GM18868 (cell line): ENCODE measurements around the gene STAC3.

ENCODE experiments used
- ATAC-seq: cut with Tn5 transposase; IDR thresholded peaks from one replicate; pipeline ENCODE4 v1.9.1; 2021; ENCODE audit warnings: mild to moderate bottlenecking, moderate library complexity; ENCODE audit not compliant: unreplicated experiment

STAC3 gene

DNA sequence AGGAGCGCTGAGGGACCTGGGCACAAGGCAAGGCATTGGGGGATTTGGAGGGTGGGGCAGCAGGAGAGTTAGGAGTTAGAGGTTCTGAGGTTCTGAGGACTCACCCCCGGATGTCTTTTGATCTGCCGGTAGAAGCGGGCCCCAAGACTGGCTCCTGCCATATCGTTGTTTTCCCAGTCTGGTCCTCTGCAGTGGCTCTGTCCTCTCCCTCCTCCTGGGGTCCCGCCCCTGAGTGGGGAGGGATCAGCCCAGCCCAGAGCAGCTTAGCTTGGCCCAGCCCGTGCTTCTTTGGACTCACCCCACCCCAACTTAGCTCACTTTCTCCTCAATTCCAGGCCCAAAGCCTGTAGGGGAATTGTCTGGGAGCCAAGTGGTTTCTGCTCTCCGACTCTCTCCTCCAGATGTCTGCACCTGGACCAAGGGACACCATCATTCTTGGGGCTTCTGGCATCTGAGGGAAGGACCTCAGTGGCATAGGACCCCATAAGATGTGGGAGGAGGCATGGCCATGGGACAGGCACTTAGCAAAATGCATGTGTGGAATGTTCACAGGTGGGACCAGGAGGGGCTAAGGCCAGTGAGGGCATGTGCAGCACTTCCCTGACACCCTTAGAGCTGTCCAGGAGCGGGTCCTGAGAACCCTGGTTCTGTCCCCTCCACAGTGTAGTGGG lies 13.9 kb downstream of the STAC3 start:
- no peak for ATAC-seq

DNA sequence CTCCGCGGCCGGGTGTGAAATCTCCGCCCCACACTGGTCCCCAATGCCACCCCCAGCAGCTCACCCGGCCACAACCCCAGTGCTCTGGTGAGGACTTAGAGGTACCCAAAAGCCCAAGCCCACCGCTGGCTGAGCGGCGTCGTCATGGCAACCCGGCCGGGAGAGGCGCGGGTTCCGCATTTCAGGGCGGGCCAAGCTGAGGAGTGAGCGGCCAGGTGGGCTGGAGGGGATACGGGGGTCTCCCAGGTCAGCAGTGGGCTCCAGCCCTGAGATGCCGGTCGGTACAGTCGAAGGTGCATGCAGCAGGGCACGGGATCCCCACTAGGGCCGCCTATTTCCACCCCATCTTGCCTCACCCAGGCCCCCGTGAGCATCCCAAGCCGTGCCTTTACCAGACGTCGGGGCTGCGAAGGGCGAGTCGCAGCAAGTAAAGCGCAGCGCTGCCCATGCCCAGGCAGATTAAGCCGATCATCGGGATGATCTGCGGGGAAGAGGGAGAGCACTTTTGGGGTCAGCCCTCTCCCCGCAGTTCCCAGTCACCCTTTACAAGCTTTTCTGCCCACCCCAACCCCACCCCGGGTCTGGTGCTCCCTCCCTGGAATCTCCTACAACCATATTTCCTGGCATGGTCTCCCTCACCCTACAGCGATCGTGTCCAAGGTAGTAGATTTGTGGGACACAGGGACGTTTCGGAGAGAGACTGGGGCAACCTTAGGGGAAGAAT lies 14.6 kb downstream of the STAC3 start:
- no peak for ATAC-seq

DNA sequence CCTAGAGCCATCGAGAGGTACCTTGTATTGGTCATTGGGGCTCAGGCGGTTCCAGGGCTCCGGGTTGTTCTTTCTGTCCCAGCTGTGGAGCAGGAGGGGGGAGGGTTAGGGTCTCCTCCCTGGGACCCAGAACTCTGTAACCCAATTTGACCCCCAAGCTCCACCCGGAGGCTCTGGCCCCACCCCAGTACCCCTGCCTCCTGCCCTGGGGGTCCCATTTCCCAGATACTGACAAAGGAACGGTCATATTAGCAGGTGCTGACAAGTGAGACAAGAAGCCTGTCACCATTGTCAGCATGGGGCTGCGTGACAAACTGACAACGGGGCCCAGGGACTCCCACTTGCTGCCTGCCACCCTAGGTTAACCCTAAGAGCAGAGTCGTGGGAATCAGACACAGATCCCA lies 15.3 kb downstream of the STAC3 start:
- ATAC-seq, result no peak

GRCh38 chr12:57235017-57235727 lies 15.8 kb downstream of the STAC3 start:
- no peak for ATAC-seq

GRCh38 chr12:57234571-57235016 lies 16.4 kb downstream of the STAC3 start:
- no peak for ATAC-seq

- no peak for ATAC-seq
These were observed 16.8 kb downstream of the STAC3 start for GRCh38 chr12:57234233-57234570.

DNA sequence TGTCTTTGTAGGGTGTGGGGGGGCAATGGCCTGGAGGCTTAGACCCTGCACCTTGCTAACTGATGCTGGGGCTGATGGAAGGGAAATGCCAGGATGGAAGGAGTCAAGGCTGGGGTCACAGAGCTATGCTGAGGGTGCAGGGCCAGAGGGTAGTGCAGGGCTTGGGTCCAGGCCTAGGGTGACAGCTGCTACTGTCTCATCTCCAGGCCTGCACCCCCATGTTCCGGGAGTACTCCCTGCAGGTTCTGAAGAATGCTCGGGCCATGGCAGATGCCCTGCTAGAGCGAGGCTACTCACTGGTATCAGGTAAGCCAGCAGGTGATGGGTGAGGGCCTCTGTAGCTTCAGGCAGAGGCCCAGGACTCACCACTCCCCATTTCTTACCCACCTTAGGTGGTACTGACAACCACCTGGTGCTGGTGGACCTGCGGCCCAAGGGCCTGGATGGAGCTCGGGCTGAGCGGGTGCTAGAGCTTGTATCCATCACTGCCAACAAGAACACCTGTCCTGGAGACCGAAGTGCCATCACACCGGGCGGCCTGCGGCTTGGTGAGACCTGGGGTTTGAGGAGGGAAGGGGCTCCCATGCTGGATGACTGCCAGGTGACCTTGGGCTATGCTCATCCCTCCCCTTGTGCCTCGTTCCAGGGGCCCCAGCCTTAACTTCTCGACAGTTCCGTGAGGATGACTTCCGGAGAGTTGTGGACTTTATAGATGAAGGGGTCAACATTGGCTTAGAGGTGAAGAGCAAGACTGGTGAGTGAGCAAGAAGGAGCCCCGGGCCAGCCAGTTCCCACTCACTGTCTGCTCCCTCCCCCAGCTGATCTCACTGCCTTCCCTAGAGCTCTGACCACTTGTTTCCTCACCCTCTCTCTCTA lies 17.4 kb downstream of the STAC3 start:
- ATAC-seq, result no peak

DNA sequence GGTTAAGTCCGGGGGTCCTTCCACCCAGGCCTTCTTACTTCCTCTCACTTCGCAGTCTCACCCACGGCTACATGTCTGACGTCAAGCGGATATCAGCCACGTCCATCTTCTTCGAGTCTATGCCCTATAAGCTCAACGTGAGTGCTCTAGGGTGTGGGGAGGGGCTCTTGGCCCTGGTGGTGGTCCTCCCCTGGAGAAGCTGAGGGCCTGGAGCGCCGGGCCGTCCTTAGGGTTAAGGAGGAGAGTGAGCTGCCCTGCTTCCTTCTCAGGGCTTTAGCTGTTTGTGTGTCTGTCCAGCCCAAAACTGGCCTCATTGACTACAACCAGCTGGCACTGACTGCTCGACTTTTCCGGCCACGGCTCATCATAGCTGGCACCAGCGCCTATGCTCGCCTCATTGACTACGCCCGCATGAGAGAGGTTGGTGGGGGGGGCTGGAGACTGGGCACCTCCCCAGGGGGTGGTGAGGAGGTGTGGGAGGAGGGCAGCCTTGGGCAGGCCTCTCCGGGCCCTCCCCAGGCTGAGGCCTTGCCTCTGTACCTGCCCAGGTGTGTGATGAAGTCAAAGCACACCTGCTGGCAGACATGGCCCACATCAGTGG lies 18.7 kb downstream of the STAC3 start:
- ATAC-seq, result no peak

DNA sequence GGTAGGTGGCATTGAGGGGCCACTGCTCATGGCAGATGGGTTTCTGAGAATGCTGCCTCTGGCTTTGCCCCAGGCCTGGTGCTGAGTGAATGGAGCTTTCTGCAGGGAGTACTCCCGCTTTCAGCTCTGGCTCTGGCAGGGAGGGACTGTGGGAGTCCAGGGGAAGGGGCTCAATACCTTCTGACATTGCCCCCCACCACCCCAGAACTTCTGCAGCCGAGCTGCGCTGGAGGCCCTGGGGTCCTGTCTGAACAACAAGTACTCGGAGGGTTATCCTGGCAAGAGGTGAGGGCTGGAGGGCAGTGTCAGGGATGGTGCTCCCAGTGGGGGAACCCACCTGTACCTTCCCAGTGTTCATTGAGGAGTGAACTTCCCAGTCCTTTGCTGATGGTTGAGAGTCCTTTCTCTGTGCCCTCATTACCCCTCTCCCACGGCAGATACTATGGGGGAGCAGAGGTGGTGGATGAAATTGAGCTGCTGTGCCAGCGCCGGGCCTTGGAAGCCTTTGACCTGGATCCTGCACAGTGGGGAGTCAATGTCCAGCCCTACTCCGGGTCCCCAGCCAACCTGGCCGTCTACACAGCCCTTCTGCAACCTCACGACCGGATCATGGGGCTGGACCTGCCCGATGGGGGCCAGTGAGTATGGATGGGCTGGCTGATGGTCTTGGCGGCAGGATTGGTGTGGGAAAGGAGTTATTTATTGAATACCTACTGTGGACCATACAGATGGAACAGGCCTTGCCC lies 19.5 kb downstream of the STAC3 start:
- no peak for ATAC-seq

DNA sequence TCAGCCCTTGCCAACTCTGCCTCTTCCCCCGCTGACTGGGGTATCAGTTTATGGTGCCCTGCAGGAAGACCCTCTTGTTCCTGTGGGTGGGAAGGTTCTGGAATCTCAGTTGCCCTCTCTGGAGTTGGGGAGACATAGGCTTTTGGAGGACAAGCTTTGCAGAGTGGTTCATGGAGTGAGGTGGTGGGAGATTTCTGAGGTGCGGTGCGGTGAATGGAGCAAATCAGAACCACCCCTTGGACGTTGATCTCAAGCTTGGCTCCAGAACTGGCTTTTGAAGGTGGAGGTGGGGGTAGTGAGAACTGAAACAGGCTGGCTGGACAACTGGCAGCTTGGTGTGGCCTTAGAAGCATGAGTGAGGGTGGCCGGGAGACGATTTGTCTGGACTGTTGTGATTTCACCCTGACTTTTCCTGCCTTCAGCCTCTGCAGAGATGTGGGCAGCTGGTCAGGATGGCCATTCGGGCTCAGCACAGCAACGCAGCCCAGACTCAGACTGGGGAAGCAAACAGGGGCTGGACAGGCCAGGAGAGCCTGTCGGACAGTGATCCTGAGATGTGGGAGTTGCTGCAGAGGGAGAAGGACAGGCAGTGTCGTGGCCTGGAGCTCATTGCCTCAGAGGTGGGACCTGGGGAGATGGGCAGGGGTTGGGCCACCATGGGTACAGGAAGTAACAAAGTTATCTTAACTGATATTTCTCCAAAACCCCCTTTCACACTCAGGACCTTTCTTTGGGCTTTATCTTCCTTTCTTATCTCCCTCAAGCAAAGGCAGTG lies 20.4 kb downstream of the STAC3 start:
- ATAC-seq, result no peak

DNA sequence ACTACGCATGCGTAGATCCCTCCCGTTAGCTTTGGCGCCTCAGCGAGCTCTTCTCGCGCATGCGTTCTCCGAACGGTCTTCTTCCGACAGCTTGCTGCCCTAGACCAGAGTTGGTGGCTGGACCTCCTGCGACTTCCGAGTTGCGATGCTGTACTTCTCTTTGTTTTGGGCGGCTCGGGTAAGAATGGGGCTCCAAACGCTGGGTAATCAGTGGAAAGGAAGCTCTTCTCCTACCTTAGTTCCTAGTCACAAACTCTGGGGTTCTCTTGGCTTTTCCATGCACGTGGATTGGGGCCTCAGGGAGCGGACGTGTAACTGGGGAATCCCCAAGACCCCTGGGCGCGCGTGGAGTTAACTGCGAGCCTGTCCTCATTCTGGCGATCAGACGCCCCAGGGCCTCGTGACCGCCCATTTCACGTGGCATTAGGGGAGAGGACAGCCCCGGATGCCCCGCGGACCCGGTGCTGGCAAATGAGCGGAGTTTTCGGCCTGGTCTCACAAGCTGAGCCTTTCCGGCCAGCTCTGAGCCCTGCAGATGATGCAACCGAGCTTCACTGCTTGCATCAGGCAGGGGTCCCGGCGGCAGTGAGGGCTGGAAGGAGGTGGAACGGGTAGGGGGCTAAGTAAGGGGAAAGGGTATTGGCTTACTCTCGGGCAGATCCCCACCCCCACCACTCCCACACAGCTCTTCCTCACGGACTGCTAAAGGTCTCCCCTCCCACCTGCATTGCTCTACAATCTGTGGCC lies 21.2 kb downstream of the STAC3 start, which contains the start of gene SHMT2:
SHMT2 (plus strand) TSS at position 78 of the 747 bp plus-strand sequence; CDS start at position 146, 68 bp downstream.
- peak; percentile 63 for ATAC-seq

DNA sequence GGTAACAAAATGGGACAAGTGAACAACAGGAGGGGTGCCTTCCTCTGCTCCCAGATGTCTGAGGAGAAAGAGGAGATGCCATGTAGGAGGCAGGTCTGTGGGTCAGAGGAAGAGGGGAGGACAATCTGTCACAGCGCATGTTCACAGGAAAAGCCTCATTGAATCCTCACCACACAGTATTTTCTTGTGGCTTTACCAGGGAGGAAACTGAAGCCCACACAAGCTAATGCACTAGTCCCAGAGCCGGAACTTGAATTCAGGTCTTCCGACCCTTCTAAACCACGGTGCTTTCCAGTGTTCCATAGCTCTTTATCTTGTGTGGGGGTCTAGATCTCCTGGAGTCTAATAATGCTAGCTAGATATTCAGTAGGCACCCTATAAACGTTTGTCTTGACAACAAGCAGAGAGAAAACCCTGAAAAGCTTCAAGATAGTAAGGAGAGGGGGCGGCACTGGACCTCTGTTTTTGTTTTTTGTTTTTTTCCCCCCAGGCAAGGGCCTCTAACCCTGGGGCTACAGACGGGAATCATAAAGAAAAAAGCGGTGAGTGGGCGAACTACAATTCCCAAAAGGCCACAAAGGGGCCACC lies 21.8 kb downstream of the STAC3 start:
- no peak for ATAC-seq

GRCh38 chr12:57227315-57228115 lies 23.5 kb downstream of the STAC3 start:
- no peak for ATAC-seq

- ATAC-seq, result no peak
These were observed 24.2 kb downstream of the STAC3 start for GRCh38 chr12:57226588-57227314.

DNA sequence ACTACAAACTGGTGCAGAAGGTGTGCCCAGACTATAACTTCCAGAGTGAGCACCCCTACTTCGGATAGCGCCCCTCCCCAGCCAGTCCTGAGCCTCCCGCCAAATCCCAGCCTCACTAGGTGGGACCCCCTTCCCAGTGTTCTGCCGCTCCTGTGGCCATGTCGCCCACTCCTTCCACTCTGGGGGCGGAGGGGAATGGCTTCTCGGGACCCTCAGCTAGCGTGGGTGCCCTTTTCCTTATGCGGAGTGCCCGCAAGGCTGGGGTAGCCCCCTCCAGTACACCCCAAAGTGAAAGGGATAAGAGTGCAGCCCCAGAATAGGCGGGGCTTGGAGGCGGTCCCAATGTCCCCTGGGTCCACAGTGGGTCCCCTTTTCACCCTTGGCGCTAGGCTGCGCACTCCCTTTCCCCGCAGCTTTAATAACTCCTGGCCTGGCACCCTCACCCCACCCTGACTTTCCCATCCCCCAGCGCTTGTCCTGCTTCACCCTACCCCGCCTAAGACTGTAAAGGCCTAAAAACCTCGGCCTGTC lies 25.2 kb downstream of the STAC3 start:
- no peak for ATAC-seq

DNA sequence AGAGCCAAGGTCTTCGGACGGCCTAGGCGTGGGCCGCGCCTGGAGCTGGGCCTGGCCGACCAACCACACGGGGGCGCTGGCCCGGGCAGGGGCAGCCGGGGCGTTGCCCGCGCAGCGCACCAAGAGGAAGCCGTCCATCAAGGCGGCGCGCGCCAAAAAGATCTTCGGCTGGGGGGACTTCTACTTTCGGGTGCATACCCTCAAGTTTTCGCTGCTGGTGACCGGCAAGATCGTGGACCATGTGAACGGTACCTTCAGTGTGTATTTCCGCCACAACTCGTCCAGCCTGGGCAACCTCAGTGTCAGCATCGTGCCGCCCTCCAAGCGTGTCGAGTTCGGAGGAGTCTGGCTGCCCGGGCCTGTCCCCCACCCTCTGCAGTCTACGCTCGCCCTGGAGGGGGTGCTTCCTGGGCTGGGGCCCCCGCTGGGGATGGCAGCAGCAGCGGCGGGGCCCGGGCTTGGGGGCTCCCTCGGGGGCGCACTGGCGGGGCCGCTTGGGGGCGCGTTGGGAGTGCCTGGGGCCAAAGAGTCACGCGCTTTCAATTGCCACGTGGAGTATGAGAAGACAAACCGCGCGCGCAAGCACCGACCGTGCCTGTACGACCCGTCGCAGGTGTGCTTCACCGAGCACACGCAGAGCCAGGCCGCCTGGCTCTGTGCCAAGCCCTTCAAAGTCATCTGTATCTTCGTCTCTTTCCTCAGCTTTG lies 25.9 kb downstream of the STAC3 start:
- ATAC-seq, result no peak
